GM12875 (cell line): ENCODE measurements around the gene TTC27.

Experiments used
- H3K4me3 ChIP-seq: one replicate; pipeline ENCODE4 v1.5.1; 2011; ENCODE audit warnings: low read depth, low read length, control low read depth
- TF ChIP-seq, protein P1 (sequence below): IDR thresholded peaks from 2 replicates; pipeline ENCODE4 v1.5.1; 2011; ENCODE audit warnings: low read depth, mild to moderate bottlenecking, control low read depth, inconsistent platforms, low read length, moderate library complexity, borderline replicate concordance; ENCODE audit not compliant: insufficient read depth

TTC27 gene

DNA sequence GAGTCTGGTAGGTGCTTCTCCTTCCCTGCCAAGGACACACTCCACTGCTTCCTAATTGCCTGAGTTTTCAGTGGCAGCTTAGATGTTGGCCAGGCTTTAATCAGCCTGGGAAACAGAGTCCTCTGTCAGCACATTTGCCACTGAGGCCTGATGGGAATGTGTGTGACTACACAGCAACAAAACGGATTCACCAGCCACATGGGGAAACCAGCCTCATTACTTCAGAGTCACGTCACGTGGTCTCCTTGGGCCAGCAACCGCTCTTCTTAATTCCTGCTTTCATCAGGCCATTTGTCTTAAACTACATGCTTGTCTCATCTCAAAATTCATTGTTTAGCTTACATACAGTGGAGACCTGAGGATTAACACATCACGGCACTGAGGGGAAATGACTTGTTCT is 225.0 kb downstream of the TTC27 start:
- no peak overlapping the region for H3K4me3 ChIP-seq
- TF ChIP-seq, protein P1, sequence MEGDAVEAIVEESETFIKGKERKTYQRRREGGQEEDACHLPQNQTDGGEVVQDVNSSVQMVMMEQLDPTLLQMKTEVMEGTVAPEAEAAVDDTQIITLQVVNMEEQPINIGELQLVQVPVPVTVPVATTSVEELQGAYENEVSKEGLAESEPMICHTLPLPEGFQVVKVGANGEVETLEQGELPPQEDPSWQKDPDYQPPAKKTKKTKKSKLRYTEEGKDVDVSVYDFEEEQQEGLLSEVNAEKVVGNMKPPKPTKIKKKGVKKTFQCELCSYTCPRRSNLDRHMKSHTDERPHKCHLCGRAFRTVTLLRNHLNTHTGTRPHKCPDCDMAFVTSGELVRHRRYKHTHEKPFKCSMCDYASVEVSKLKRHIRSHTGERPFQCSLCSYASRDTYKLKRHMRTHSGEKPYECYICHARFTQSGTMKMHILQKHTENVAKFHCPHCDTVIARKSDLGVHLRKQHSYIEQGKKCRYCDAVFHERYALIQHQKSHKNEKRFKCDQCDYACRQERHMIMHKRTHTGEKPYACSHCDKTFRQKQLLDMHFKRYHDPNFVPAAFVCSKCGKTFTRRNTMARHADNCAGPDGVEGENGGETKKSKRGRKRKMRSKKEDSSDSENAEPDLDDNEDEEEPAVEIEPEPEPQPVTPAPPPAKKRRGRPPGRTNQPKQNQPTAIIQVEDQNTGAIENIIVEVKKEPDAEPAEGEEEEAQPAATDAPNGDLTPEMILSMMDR = no peak

DNA sequence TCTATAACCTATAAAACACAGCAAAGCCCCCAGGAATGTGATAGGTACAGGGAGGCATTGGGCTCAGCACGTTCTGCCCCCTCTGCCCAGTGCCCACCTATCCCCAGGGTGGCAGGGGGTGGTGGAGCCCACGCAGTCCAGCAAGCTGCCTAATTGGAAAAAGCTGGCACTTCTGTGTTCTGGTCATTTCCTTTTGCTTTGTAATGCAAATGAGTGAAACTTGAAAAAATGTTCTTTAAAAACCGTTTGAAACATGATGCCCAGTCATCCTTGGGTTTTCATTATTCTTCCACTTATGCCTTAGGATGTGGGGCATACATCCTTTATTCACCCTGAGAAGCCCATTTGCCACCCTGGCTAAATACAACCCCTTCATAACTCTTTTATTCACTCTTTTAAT is 229.0 kb downstream of the TTC27 start:
- TF ChIP-seq, protein P1 = no peak
- H3K4me3 ChIP-seq = no peak overlapping the region

DNA sequence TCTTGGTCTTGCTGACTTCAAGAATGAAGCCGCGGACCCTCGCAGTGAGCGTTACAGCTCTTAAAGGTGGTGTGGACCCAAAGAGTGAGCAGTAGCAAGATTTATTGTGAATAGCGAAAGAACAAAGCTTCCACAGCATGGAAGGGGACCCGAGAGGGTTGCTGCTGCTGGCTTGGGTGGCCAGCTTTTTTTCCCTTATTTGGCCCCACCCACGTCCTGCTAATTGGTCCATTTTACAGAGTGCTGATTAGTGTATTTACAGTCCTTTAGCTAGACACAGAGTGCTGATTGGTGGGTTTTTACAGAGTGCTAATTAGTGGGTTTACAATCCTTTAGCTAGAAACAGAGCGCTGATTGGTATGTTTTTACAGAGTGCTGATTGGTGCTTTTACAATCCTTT is 230.9 kb downstream of the TTC27 start:
- H3K4me3 ChIP-seq = no peak overlapping the region
- TF ChIP-seq, protein P1 = no peak

DNA sequence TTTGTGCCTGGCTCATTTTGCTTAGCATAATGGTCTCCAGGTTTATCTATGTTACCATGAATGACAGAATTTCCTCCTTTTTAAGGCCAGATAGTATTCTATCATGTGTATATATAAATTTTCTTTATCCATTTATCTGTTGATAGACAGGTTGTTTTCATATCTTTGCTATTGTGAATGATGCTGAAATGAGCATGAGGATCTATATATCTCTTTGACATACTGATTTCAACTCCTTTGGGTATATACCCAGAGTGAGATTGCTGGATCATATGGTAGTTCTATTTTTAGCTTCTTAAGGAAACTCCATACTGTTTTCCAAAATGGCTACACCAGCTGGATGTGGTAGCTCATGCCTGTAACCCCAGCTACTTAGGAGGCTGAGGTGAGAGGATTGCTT is 232.5 kb downstream of the TTC27 start:
- H3K4me3 ChIP-seq = no peak overlapping the region
- TF ChIP-seq, protein P1 = no peak

DNA sequence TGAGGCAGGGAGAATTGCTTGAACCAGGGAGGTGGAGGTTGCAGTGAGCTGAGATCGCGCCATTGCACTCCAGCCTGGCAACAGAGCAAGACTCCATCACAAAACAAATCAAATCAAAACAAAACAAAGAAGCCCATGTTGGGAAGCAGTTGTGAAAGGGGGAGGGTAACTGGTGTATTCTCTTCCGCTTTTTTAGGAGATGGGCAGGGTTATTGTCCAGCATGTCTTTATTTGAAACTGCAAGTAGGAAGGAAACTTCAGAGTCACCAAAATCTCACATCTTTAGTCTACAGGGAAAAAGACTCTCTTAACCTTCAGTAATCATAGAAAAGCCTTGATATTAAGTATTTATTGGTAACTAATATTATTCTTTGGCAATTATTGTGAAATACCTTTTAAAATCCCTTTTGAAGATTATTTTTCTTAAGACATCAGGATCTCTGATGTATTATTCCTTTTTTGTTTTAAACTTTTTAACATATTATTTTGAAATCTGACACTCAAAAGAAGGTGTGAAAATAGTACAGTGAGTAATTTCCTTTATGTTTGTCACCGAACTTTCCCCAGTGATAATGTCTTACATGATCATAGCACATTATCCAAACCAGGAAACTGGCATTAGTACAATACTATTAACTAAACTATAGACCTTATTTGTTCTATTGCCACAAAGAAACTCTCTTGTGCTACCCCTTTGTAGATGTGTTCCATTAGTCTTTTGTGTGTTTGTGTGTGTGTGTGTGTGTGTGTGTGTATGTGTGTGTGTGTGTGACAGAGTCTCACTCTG is 234.6 kb downstream of the TTC27 start:
- TF ChIP-seq, protein P1 = no peak
- no peak overlapping the region for H3K4me3 ChIP-seq

DNA sequence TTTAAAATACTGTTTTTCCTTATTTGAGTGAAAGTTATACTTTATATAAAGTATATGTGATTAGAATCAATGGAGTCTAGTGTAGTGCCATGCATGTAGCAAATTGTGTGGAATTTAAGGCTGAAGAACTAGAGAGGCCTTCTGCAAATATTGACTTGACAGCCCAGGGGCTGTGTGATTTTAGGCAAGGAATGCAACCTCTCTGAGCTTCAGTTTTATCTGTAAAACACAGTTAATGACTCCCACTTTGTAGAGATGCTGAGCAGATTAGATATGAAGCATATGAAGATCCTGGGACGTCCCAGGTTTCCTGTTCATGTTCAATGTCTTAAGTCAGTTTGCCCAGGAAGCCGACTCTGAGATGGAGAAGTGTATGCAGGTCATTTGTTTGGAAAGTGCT is 235.5 kb downstream of the TTC27 start:
- TF ChIP-seq, protein P1 = no peak

DNA sequence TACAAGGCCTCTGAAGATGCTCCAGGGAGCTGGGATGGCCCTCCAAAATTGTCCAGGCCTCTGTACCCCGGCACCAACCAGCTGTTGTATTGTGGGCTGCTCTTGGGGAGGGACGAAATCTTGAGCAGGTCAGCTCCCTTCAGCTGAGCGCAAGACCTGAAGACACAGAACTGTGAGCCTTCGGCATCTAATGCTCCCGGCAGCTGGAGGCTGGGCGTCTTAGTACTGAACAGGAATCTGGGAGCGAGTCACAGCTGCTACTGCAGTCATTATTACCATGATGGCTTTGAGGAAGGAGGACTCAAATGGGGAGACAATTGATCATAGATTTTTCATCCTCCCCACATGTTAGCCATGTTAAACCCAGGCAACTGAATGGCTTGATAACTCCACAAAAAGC is 236.0 kb downstream of the TTC27 start:
- TF ChIP-seq, protein P1 = no peak
- H3K4me3 ChIP-seq = no peak overlapping the region

More for the DNA sequence above, 235.5 kb downstream of the TTC27 start:
- H3K4me3 ChIP-seq = no peak overlapping the region
